ENCODE measurements around the gene IMPA2. TPM values are rescaled to one million over a fixed set of nuclear protein-coding genes. Genes with fewer than 3 reads are reported as not detected.

IMPA2 gene
- total and polyA plus RNA-seq, 2 of the 8 experiments (the other 6 are each of a cell fraction or from before 2014, with no cell fraction given) = 102 to 140 TPM

GRCh38 chr18:11987527-11987926 lies 6.2 kb downstream of the IMPA2 start:
- peaks cover 12 to 36% (median 22%) of the 10 kb centered on the region in 4 experiments for H3K4me1 ChIP-seq (replicated peaks in 1 of 4; ENCODE audit: control insufficient read depth in 3 of 4, insufficient read depth in 4 of 4, low read length in 3 of 4)
- POLR2A ChIA-PET (ENCODE audit: partially characterized antibody) = interaction anchor here (0.7 to 3.3 kb wide), 3 partner anchors 10 to 701 kb away, joined by 3 to 13 read pairs (median 3); no protein-coding TSS in a partner anchor
- no peak overlapping the region for H3K27ac ChIP-seq (ENCODE audit: low read depth, low read length)
- H2BK20ac ChIP-seq (ENCODE audit: low read length) = no peak overlapping the region
- no peak overlapping the region for H3K23ac ChIP-seq (ENCODE audit: insufficient read length)
- no peak overlapping the region for H3K18ac ChIP-seq (ENCODE audit: extremely low read depth, low read length)
- no peak overlapping the region for H3K4me3 ChIP-seq (ENCODE audit: extremely low read depth in 1 of 4, insufficient read depth in 2 of 4, low read depth in 3 of 4, low read length in 4 of 4)
- no peak overlapping the region for H2BK5ac ChIP-seq (ENCODE audit: low read depth, low read length)
- DNase-seq (ENCODE audit: low read depth in 1 of 2, low spot score in 2 of 2) (no peak), FAIRE-seq (no peak)
- H2BK12ac ChIP-seq (ENCODE audit: low read depth, low read length) = no peak overlapping the region
- H3K14ac ChIP-seq (ENCODE audit: insufficient read length) = no peak overlapping the region
- peaks cover 15 to 92% of the 10 kb centered on the region in 2 experiments for H3K79me2 ChIP-seq (ENCODE audit: control insufficient read depth in 1 of 2, insufficient read depth in 2 of 2, low read length in 2 of 2)
- no peak overlapping the region for H3K4ac ChIP-seq (replicated peaks; ENCODE audit: insufficient read length, low read depth, low read length)
- H4K8ac ChIP-seq (ENCODE audit: extremely low read depth, insufficient read depth, low read length) = no peak overlapping the region
- no peak overlapping the region for H3K56ac ChIP-seq (replicated peaks; ENCODE audit: insufficient read length, low read depth, low read length)
- CTCF ChIA-PET (ENCODE audit: partially characterized antibody) = interaction anchor here (0.7 to 1.7 kb wide), 3 partner anchors 9 to 251 kb away, joined by 3 to 4 read pairs (median 3); no protein-coding TSS in a partner anchor
- TF ChIP-seq BRCA1 (IDR thresholded peaks at IDR 0.05; ENCODE audit: low read depth, low read length) (no peak), KDM4A (IDR thresholded peaks at IDR 0.05; ENCODE audit: low read depth, low read length, severe bottlenecking) (no peak), RXRA (IDR thresholded peaks at IDR 0.05; ENCODE audit: insufficient read depth, low read depth, low read length) (no peak), SIN3A (conservative IDR thresholded peaks at IDR 0.05 in 1 of 2, IDR thresholded peaks at IDR 0.05 in 1 of 2; ENCODE audit: low read depth in 1 of 2, low read length in 2 of 2) (no peak), GABPA (IDR thresholded peaks at IDR 0.05; ENCODE audit: borderline replicate concordance, insufficient read depth, low read length) (no peak), RAD21 (IDR thresholded peaks at IDR 0.05 in 1 of 2, conservative IDR thresholded peaks at IDR 0.05 in 1 of 2; ENCODE audit: low read depth in 2 of 2, low read length in 2 of 2) (no peak), MAX (IDR thresholded peaks at IDR 0.05) (no peak), EGR1 (IDR thresholded peaks at IDR 0.05; ENCODE audit: borderline replicate concordance, low read depth, low read length) (no peak), POLR2A (IDR thresholded peaks at IDR 0.05; ENCODE audit: control extremely low read depth in 1 of 2, low read depth in 2 of 2, low read length in 2 of 2) (no peak), POLR2AphosphoS5 (IDR thresholded peaks at IDR 0.05; ENCODE audit: low read depth, low read length) (no peak)
- no peak overlapping the region for H3K9ac ChIP-seq (replicated peaks in 1 of 4; ENCODE audit: extremely low read depth in 1 of 4, low read depth in 3 of 4, low read length in 3 of 4)
- peaks cover 21% of the 10 kb centered on the region; the same call in 1 of the 2 replicates for H3K79me1 ChIP-seq (ENCODE audit: low read depth, low read length)
- no peaks in the 10 kb centered on the region for H3K9me3 ChIP-seq (ENCODE audit: insufficient read depth in 2 of 2, low read depth in 1 of 2, low read length in 1 of 2)
- peaks cover 20 to 45% of the 10 kb centered on the region in 2 experiments for H4K20me1 ChIP-seq (replicated peaks in 1 of 2; ENCODE audit: control insufficient read depth in 1 of 2, insufficient read depth in 2 of 2, low read length in 2 of 2)
- H2BK120ac ChIP-seq (replicated peaks; ENCODE audit: low read depth, low read length) = no peak overlapping the region
- no peak overlapping the region for H2AFZ ChIP-seq (ENCODE audit: low read length)
- H3K27me3 ChIP-seq (replicated peaks in 1 of 4; ENCODE audit: control insufficient read depth in 3 of 4, extremely low read depth in 1 of 4, insufficient read depth in 3 of 4, low read length in 3 of 4) = no peaks in the 10 kb centered on the region
- no peak overlapping the region for H2AK5ac ChIP-seq (ENCODE audit: low read depth, low read length)
- no peak overlapping the region for H2BK15ac ChIP-seq (ENCODE audit: low read length)
- no peak overlapping the region for H3K4me2 ChIP-seq (ENCODE audit: insufficient read depth in 1 of 2, low read depth in 2 of 2, low read length in 2 of 2)
- no peak overlapping the region for H4K91ac ChIP-seq (replicated peaks; ENCODE audit: insufficient read length, low read length)
- WGBS, 2 experiments (ENCODE audit: extremely low coverage in 1 of 2, insufficient coverage in 1 of 2, insufficient read length in 1 of 2, insufficient replicate concordance in 2 of 2, low coverage in 1 of 2, low lambda C conversion rate in 2 of 2, missing lambda C conversion rate in 1 of 2) = 85% methylated on average over 7 of the region's 7 CpGs; no CpG with 5 or more reads in 1 of the 2 experiments
- no peaks in the 10 kb centered on the region for H3K36me3 ChIP-seq (ENCODE audit: control insufficient read depth in 2 of 4, insufficient read depth in 4 of 4, low read length in 3 of 4)
- no peaks in the 10 kb centered on the region for H3K23me2 ChIP-seq (ENCODE audit: low read depth, low read length)
- no peak overlapping the region for H4K5ac ChIP-seq (ENCODE audit: insufficient read length, low read depth, low read length)

Measured in H1 (cell line).